HepG2 (cell line): ENCODE data around the gene PRM2. TPM values are rescaled to one million over a fixed set of nuclear protein-coding genes. Genes with fewer than 3 reads are reported as not detected.

Experiments
- CBFB ChIP-seq: sonication (generic); formaldehyde crosslinking; IDR thresholded peaks from 2 replicates; pipeline ENCODE4 v1.4.0; 2020; ENCODE audit warnings: missing genetic modification reagents
- CBX1 ChIP-seq: IDR thresholded peaks from one replicate; pipeline ENCODE4 v1.6.1; 2016; ENCODE audit warnings: antibody characterized with exemption, low read depth
- ELF3 ChIP-seq: IDR thresholded peaks from 2 replicates; pipeline ENCODE4 v1.6.1; 2016; ENCODE audit warnings: missing genetic modification reagents, missing compliant biosample characterization
- ERF ChIP-seq: IDR thresholded peaks from 2 replicates; pipeline ENCODE4 v1.6.1; 2018; ENCODE audit warnings: missing biosample characterization, missing genetic modification reagents
- GPN1 ChIP-seq: sonication (generic); formaldehyde crosslinking; IDR thresholded peaks from 2 replicates; pipeline ENCODE4 v1.5.1; 2020; ENCODE audit warnings: missing genetic modification reagents, borderline replicate concordance
- HES4 ChIP-seq: sonication (generic); formaldehyde crosslinking; IDR thresholded peaks from 2 replicates; pipeline ENCODE4 v1.9.0; 2021; ENCODE audit warnings: mild to moderate bottlenecking, missing genetic modification reagents, borderline replicate concordance
- KLF12 ChIP-seq: sonication (generic); formaldehyde crosslinking; IDR thresholded peaks from 2 replicates; pipeline ENCODE4 v1.4.0; 2020; ENCODE audit warnings: missing genetic modification reagents, borderline replicate concordance
- MED13 ChIP-seq: sonication (generic); formaldehyde crosslinking; IDR thresholded peaks from 2 replicates; pipeline ENCODE4 v1.5.0; 2020; ENCODE audit warnings: missing genetic modification reagents
- MIER2 ChIP-seq: IDR thresholded peaks from 2 replicates; pipeline ENCODE4 v1.6.1; 2016; ENCODE audit warnings: missing biosample characterization, missing genetic modification reagents
- NCOA1 ChIP-seq: sonication (generic); formaldehyde crosslinking; IDR thresholded peaks from 2 replicates; pipeline ENCODE4 v1.9.0; 2021; ENCODE audit warnings: missing genetic modification reagents
- RFXANK ChIP-seq: IDR thresholded peaks from 2 replicates; pipeline ENCODE4 v1.6.1; 2016
- SIX1 ChIP-seq: sonication (generic); formaldehyde crosslinking; IDR thresholded peaks from 2 replicates; pipeline ENCODE4 v1.4.0; 2020; ENCODE audit warnings: missing genetic modification reagents, borderline replicate concordance
- SRF ChIP-seq: IDR thresholded peaks from 2 replicates; pipeline ENCODE4 v1.6.1; 2011; ENCODE audit warnings: mild to moderate bottlenecking, low read depth, low read length, moderate library complexity
- TBL1XR1 ChIP-seq: fragments of 150-350 bp; IDR thresholded peaks from 2 replicates; pipeline ENCODE4 v1.6.1; 2014; ENCODE audit warnings: borderline replicate concordance, low read length; ENCODE audit not compliant: partially characterized antibody
- TCF7L2 ChIP-seq: IDR thresholded peaks from 2 replicates; pipeline ENCODE4 v1.6.1; 2011; ENCODE audit warnings: mild to moderate bottlenecking, low read depth, low read length, moderate library complexity
- TGIF2 ChIP-seq: IDR thresholded peaks from 2 replicates; pipeline ENCODE4 v1.6.1; 2016; ENCODE audit warnings: control low read depth, missing compliant biosample characterization
- ZKSCAN5 ChIP-seq: sonication (generic); formaldehyde crosslinking; IDR thresholded peaks from 2 replicates; pipeline ENCODE4 v1.5.1; 2020; ENCODE audit warnings: mild to moderate bottlenecking, missing genetic modification reagents
- ZMYM4 ChIP-seq: sonication (generic); formaldehyde crosslinking; IDR thresholded peaks from 2 replicates; pipeline ENCODE4 v1.8.1; 2023; ENCODE audit warnings: mild to moderate bottlenecking, missing genetic modification reagents
- ZNF224 ChIP-seq: sonication (generic); formaldehyde crosslinking; IDR thresholded peaks from 2 replicates; pipeline ENCODE4 v1.5.0; 2020; ENCODE audit warnings: mild to moderate bottlenecking, missing genetic modification reagents
- ZNF235 ChIP-seq: sonication (generic); formaldehyde crosslinking; IDR thresholded peaks from 2 replicates; pipeline ENCODE4 v1.8.1; 2023; ENCODE audit warnings: mild to moderate bottlenecking, missing genetic modification reagents, borderline replicate concordance
- ZNF530 ChIP-seq: sonication (generic); formaldehyde crosslinking; IDR thresholded peaks from 2 replicates; pipeline ENCODE4 v1.5.0; 2020; ENCODE audit warnings: low read depth, mild to moderate bottlenecking, missing genetic modification reagents
- ZNF570 ChIP-seq: sonication (generic); formaldehyde crosslinking; IDR thresholded peaks from 2 replicates; pipeline ENCODE4 v1.4.0; 2020; ENCODE audit warnings: mild to moderate bottlenecking, missing genetic modification reagents, borderline replicate concordance
- ZNF766 ChIP-seq: sonication (generic); formaldehyde crosslinking; IDR thresholded peaks from 2 replicates; pipeline ENCODE4 v1.5.0; 2020; ENCODE audit warnings: missing genetic modification reagents, borderline replicate concordance
- polyA plus RNA-seq, 8 experiments: library from polyadenylated mRNA; depleted of rRNA in 3 of 8; stranded (reverse) in 7 of 8; unstranded in 1 of 8; fragments of >200 nt; fragmentation: Illumina TruSeq in 4 of 8; extraction: Trizol in 4 of 8; gene quantifications; 2 replicates each; pipeline versions ENCODE4 v1.2.1 to v1.2.3, GENCODE V29; 2011 to 2016; ENCODE audit warnings: low read depth in 4 of 8, missing spikeins in 1 of 8, mixed read lengths in 1 of 8; ENCODE audit not compliant: insufficient read depth in 1 of 8
- total RNA-seq, 5 experiments: library from RNA; depleted of rRNA; stranded (reverse); fragments of >200 nt; fragmentation: Illumina TruSeq; extraction: Trizol; gene quantifications; 2 replicates each; pipeline ENCODE4 v1.2.3, GENCODE V29; 2016; ENCODE audit warnings: low read depth in 1 of 5
- TF ChIP-seq, protein P1 (sequence below): sonication (generic); formaldehyde crosslinking; IDR thresholded peaks from 2 replicates; pipeline ENCODE4 v1.9.0; 2021; ENCODE audit warnings: missing genetic modification reagents, mild to moderate bottlenecking, borderline replicate concordance
- TF ChIP-seq, protein P2 (sequence below): sonication (generic); formaldehyde crosslinking; IDR thresholded peaks from 2 replicates; pipeline ENCODE4 v1.5.0; 2020; ENCODE audit warnings: mild to moderate bottlenecking, missing genetic modification reagents
- TF ChIP-seq, protein P3 (sequence below): IDR thresholded peaks from 2 replicates; pipeline ENCODE4 v1.6.1; 2016; ENCODE audit warnings: missing biosample characterization, missing genetic modification reagents, low read depth
- TF ChIP-seq, protein P4 (sequence below): sonication (generic); formaldehyde crosslinking; IDR thresholded peaks from 2 replicates; pipeline ENCODE4 v1.9.0; 2022; ENCODE audit warnings: missing genetic modification reagents, mild to moderate bottlenecking, borderline replicate concordance

PRM2 gene
- total and polyA plus RNA-seq, 2 of the 13 experiments (the other 11 are each of a cell fraction or from before 2014, with no cell fraction given) = 0.54 TPM; not detected in 1

DNA sequence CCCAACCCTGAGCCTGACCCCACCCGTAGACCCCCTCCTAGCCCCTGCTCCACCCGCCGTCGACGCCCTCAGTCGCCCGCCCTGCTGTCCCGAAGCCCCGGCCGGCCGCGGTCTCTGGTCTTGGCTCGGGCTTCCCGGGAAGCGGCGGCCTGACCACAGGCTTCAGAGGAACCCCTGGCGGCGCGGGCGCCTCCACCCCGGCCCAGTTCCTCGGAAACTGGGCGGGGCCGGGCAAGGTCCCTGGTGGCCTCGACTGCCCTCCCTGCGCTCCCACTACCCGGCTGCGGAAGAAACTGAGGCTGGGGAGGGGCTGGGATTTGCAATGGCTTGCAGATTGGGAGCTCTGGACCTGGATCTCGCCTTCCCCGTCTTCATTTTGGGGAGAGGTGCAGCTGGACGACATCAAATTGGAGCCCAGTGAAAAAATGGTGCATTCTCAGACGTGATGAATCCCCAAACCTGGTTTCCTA is 19.6 kb downstream of the PRM2 start (continued):
- TF ChIP-seq, protein P1, sequence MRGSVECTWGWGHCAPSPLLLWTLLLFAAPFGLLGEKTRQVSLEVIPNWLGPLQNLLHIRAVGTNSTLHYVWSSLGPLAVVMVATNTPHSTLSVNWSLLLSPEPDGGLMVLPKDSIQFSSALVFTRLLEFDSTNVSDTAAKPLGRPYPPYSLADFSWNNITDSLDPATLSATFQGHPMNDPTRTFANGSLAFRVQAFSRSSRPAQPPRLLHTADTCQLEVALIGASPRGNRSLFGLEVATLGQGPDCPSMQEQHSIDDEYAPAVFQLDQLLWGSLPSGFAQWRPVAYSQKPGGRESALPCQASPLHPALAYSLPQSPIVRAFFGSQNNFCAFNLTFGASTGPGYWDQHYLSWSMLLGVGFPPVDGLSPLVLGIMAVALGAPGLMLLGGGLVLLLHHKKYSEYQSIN (CRISPR knock-in tag) = no peak
- TF ChIP-seq TGIF2 (CRISPR knock-in tag) (no peak; the same call in 1 of the 2 replicates), RFXANK (CRISPR knock-in tag) (no peak), NCOA1 (CRISPR knock-in tag) (no peak), MED13 (no peak; the same call in 1 of the 2 replicates), GPN1 (CRISPR knock-in tag) (no peak; the same call in 1 of the 2 replicates), KLF12 (CRISPR knock-in tag) (no peak), ZNF766 (CRISPR knock-in tag) (no peak), ZNF570 (CRISPR knock-in tag) (no peak), ZNF235 (CRISPR knock-in tag) (0 out of 2 replicates have a peak, but pooled peaks have one; percentile 71), CBFB (CRISPR knock-in tag) (0 out of 2 replicates have a peak, but pooled peaks have one; percentile 17), SIX1 (CRISPR knock-in tag) (no peak), ELF3 (CRISPR knock-in tag) (no peak), ZMYM4 (CRISPR knock-in tag) (no peak), TCF7L2 (no peak), HES4 (CRISPR knock-in tag) (no peak), MIER2 (CRISPR knock-in tag) (no peak), TBL1XR1 (no peak), ZKSCAN5 (CRISPR knock-in tag) (no peak; the same call in 1 of the 2 replicates), ZNF224 (no peak), CBX1 (no peak), SRF (no peak), ERF (CRISPR knock-in tag) (no peak), ZNF530 (CRISPR knock-in tag) (no peak)
- TF ChIP-seq, protein P2, sequence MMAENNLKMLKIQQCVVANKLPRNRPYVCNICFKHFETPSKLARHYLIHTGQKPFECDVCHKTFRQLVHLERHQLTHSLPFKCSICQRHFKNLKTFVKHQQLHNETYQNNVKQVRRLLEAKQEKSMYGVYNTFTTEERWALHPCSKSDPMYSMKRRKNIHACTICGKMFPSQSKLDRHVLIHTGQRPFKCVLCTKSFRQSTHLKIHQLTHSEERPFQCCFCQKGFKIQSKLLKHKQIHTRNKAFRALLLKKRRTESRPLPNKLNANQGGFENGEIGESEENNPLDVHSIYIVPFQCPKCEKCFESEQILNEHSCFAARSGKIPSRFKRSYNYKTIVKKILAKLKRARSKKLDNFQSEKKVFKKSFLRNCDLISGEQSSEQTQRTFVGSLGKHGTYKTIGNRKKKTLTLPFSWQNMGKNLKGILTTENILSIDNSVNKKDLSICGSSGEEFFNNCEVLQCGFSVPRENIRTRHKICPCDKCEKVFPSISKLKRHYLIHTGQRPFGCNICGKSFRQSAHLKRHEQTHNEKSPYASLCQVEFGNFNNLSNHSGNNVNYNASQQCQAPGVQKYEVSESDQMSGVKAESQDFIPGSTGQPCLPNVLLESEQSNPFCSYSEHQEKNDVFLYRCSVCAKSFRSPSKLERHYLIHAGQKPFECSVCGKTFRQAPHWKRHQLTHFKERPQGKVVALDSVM = no peak
- TF ChIP-seq, protein P3, sequence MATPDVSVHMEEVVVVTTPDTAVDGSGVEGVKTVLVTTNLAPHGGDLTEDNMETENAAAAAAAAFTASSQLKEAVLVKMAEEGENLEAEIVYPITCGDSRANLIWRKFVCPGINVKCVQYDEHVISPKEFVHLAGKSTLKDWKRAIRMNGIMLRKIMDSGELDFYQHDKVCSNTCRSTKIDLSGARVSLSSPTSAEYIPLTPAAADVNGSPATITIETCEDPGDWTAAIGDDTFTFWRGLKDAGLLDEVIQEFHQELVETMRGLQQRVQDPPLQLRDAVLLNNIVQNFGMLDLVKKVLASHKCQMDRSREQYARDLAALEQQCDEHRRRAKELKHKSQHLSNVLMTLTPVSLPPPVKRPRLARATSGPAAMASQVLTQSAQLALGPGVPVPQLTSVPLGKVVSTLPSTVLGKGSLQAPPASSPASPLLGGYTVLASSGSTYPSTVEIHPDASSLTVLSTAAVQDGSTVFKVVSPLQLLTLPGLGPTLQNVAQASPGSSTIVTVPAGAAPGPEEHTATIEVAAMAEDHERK (CRISPR knock-in tag) = no peak
- TF ChIP-seq, protein P4, sequence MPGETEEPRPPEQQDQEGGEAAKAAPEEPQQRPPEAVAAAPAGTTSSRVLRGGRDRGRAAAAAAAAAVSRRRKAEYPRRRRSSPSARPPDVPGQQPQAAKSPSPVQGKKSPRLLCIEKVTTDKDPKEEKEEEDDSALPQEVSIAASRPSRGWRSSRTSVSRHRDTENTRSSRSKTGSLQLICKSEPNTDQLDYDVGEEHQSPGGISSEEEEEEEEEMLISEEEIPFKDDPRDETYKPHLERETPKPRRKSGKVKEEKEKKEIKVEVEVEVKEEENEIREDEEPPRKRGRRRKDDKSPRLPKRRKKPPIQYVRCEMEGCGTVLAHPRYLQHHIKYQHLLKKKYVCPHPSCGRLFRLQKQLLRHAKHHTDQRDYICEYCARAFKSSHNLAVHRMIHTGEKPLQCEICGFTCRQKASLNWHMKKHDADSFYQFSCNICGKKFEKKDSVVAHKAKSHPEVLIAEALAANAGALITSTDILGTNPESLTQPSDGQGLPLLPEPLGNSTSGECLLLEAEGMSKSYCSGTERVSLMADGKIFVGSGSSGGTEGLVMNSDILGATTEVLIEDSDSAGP (CRISPR knock-in tag) = no peak
